NCI-H82 treated with DMSO at 0.1 percent for 48 hours (cell line): Measurements from ENCODE around the gene PNP.
"Not testable (repeated sequence)": the region's sequence is repeated elsewhere in the genome, so short reads cannot be mapped to it uniquely, and the experiment has no call there.

ENCODE experiments used
- DNase-seq: peaks from one replicate; lab custom pipeline; 2025; ENCODE audit not compliant: unreplicated experiment; lab: John Stamatoyannopoulos, UW

The PNP gene

GRCh38 chr14:20489093-20489994 is 20.1 kb downstream of the PNP start:
- DNase-seq = no peak

DNA sequence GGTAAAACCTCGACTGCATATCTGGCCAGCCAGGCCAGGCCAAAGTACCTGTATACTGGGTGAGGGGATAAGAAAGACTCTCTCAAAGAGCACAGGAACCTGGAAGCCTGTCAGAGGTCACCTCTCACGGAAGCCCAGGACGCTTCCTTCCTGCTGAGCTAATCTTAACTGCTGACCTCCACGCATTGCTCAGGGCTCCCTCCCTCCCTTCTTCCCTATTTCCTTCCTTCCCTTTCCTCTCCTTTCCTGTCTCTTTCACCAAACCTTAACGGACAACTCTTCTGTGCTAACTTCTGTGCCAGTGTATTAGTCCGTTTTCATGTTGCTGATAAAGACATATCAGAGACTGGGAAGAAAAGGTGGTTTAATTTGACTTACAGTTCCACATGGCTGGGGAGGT is 21.4 kb downstream of the PNP start:
- no peak for DNase-seq

- no peak for DNase-seq
These were observed 23.3 kb downstream of the PNP start for GRCh38 chr14:20492486-20492885.

- DNase-seq = no peak
These were observed 24.4 kb downstream of the PNP start for GRCh38 chr14:20493634-20494033.

DNA sequence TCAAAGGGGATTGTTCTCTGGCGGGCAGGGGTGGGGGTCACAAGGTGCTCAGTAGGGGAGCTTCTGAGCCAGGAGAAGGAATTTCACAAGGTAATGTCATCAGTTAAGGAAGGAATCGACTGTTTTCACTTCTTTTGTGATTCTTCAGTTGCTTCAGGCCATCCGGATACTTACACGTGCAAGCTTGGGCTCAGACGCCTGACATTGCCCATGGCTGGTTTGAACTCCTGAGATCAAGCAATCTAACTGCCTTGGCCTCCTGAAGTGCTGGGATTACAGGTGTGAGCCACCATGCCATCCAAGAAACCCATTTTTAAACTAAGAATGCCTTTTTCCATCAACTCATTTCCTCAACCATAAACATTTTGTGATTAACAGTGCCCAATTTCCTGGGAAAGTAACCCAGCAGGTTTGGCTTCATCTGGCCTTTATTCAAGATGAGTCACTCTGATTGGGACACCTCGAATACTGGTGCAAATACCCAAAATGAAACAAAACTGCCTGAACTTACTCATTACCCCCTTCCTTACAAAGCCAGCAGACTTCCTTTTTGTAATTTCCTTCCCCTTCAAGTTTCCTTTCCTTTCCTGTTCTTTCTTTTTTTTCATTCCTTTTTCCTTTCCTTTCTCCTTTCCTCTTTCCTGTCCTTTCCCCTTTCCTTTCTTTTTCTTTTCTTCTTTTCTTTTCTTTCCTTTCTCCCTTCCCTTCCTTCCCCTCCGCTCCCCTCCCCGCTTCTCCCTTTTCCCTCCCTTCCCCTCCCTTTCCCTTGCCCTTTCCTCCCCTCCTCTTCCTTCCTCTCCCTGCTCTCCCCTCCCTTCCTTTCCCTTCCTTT is 25.9 kb downstream of the PNP start:
- DNase-seq = no peak

DNA sequence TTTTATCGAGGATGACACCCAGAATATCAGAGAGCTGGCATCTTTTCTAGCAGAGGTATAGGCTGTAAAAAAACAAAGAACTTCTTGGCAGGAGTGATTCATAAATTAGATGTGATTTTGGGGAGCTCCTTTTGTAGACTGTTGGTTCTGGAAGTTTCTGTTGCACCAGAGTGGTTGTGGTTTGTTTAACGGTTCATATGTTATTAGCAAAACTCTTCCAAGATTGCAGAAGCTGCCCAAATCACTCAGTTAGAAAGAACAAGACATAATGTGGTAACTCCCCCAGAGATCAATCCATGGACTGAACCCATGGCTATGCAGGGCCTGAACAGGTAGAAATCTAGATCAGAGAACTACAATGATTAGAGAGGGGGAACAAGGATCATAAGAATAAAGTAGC is 29.4 kb downstream of the PNP start:
- DNase-seq = no peak

DNA sequence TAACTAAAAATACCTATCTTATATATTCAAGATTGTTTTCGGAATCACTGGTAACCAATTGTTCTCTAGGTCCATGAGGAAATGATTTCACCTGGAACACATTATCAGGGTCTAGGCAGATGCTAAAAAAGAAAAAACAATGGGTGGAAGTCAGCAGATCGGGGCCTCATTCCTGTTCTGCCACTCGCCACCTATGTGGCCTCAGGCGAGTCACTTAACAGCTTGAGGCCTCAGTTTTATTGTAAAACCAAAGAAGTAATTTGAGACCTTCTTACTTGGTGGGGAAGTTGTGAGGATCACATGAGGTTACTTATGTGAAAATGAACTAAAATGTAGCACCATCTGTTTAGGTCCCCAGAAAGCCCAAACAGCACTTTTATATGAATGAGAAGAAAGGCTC is 29.9 kb downstream of the PNP start:
- no peak for DNase-seq

DNA sequence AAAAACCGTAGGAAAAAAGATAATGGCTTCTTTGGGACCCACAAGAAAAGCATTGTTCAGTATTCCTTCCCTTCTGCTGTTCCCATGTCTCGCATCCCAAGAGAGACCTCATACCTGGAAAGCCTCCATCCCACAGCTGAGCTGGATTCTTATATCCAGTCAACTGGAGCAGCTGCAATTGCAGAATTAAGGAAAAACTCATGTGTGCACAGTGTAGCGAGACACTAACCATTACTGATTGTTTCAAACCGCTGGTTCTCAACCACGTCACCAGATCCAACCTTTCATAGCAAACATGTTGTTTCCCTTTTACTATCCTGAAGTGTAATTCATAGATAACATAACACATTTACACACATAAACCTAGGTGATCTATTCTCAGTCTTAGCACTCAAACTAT is 30.7 kb downstream of the PNP start:
- no peak for DNase-seq

- no peak for DNase-seq
These were observed 32.1 kb downstream of the PNP start for GRCh38 chr14:20501346-20501745.

- DNase-seq = no peak
These were observed 34.7 kb downstream of the PNP start for GRCh38 chr14:20503898-20504297.

GRCh38 chr14:20506276-20506675 is 37.1 kb downstream of the PNP start:
- DNase-seq = not testable (repeated sequence)

- not testable (repeated sequence) for DNase-seq
These were observed 37.5 kb downstream of the PNP start for GRCh38 chr14:20506752-20507151.

- DNase-seq = not testable (repeated sequence)
These were observed 38.3 kb downstream of the PNP start for GRCh38 chr14:20507537-20507936.

DNA sequence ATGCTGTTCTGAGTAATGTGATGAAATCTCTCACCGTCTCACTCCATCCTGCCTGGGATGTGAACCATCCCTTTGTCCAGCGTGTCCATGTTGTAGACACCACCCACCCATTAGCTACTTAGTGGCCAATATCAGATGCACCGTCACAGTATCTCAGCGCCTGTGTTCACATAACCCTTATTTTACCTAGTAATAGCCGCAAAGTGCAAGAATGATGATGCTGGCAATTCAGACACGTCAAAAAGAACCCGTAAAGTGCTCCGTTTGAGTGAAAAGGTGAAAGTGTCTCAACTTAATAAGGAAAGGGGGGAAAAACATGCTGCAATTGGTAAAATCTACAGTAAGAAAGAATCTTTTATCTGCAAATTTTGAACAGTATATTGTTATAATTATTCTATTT is 39.2 kb downstream of the PNP start:
- no peak for DNase-seq

- no peak for DNase-seq
These were observed 43.1 kb downstream of the PNP start for GRCh38 chr14:20512177-20512905.

DNA sequence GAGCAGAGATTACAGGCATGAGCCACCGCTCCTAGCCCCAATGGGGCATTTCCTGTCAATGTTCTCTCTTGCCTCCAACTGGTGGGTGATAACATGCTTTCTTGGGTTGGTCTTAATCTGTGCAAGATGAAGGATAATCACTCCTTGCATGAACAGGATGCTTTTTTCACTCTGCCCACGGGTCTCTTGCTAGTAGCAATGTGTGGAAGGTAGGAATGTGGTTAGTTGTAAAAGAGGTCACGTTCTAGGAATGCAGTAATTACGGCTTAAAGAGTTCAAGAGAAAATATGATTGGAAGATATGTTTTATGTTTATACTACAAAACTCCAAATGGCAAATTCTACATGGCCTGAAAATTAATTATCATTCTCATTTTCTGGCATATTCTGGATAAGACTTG is 46.6 kb downstream of the PNP start:
- no peak for DNase-seq

DNA sequence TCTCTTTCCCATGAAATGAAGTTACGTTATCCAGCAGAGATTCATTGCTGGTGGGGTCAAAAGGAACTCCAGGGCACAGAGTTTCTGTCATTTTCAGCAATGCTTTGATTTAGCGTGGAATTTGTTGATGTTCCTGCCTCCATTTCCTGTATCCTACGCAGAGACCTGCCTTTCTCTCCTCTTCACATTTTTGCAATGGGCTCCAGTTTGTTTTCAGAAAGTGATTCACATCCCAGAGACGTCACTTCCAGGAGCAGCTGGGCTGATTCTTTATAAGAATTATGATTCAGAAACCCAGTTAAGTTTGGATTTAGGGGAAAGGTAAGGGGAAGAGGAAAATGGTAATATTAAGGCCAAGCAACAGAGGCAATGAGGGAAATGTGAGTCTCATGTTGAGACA is 47.7 kb downstream of the PNP start:
- no peak for DNase-seq

DNA sequence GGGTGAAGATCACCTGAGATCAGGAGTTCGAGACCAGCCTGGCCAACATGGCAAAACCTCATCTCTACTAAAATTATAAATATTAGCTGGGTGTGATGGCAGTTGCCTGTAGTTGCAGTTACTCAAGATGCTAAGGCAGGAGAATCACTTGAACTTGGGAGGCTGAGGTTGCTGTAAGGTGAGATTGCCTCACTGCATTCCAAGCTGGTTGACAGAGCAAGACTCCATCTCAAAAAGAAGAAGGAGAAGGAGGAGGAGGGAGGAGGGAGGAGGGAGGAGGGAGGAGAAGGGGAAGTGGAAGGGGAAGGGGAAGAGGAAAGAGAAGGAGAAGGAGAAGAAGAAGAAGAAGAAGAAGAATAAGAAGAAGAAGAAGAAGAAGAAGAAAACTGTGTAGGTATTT is 53.1 kb downstream of the PNP start:
- no peak for DNase-seq

- DNase-seq = no peak
These were observed 54.8 kb downstream of the PNP start for GRCh38 chr14:20524027-20524426.
